ENCODE data around the gene ERGIC2.
"Not testable (repeated sequence)": the region's sequence is repeated elsewhere in the genome, so short reads cannot be mapped to it uniquely, and the experiment has no call there.

ERGIC2 gene

DNA sequence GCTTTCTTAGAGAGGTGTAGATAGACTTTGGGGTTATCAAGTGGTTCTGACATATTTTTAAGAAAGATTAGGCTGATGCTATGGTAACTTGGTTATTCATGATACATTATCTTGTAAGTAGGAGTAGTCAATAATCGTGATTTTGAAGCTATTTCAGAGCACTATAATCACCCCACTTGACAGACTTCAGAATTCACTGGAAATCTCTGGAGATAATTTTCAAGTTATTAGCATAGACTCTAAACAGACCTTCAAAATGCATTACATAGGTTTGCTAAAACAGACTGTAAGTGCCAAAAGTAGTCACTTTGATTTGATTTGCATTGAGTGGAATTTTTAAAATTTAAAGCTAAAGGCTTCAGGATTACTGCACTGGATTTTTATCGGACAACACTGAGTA is 74.3 kb downstream of the ERGIC2 start:
- no peak overlapping the region for H3K4me3 ChIP-seq (ENCODE audit: low read depth, low read length)
- TF ChIP-seq CTCF (IDR thresholded peaks at IDR 0.05; ENCODE audit: low read depth, low read length, missing control alignments), result no peak
- DNase-seq (ENCODE audit: low read depth), result no peak

DNA sequence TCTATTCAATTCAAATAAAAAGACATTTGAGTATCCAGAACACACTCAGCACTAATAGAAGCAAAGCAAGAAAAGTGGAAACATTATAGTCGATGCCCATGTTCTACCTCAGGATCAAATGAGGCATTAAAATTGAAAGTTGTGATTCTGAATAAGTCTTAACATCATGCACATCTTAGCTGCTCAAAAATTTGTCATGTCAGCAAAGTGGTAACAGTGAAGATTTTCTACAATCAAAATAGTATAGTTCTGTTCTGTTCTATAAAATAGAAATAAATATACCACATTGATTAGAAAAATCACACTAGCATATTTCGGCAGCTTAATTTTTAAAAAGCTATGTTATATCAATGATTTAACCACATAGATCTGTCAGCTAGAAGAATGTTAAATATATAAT is 74.7 kb downstream of the ERGIC2 start:
- no peak for TF ChIP-seq CTCF (IDR thresholded peaks at IDR 0.05; ENCODE audit: low read depth, low read length, missing control alignments)
- no peak overlapping the region for H3K4me3 ChIP-seq (ENCODE audit: low read depth, low read length)
- DNase-seq (ENCODE audit: low read depth), result no peak

GRCh38 chr12:29304388-29304787 is 76.6 kb downstream of the ERGIC2 start:
- no peak for TF ChIP-seq CTCF (IDR thresholded peaks at IDR 0.05; ENCODE audit: low read depth, low read length, missing control alignments)
- no peak overlapping the region for H3K4me3 ChIP-seq (ENCODE audit: low read depth, low read length)
- DNase-seq (ENCODE audit: low read depth), result no peak

DNA sequence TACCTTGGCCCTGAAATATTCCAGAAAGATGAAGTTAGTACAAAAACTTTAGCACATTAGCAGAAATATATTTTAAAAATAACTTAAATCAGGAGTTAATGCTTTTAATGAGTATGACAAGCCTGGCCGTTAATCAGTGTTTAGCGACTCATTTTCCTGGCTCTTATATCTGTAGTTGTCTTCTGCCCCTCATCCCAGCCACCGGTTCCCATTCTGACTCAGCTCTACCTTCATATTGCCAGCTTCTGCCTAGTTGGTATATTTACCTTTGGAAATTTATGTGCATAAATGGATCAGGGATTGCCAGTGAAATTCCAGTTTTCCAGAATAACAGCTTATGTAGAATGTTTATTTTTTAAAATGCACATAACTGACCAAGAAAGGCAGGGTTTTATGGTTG is 79.9 kb downstream of the ERGIC2 start:
- no peak for TF ChIP-seq CTCF (IDR thresholded peaks at IDR 0.05; ENCODE audit: low read depth, low read length, missing control alignments)
- no peak for DNase-seq (ENCODE audit: low read depth)

GRCh38 chr12:29299633-29300032 is 81.3 kb downstream of the ERGIC2 start:
- no peak overlapping the region for H3K4me3 ChIP-seq (ENCODE audit: low read depth, low read length)
- TF ChIP-seq CTCF (IDR thresholded peaks at IDR 0.05; ENCODE audit: low read depth, low read length, missing control alignments), result no peak
- no peak for DNase-seq (ENCODE audit: low read depth)

More for the DNA sequence above, 79.9 kb downstream of the ERGIC2 start:
- no peak overlapping the region for H3K4me3 ChIP-seq (ENCODE audit: low read depth, low read length)

DNA sequence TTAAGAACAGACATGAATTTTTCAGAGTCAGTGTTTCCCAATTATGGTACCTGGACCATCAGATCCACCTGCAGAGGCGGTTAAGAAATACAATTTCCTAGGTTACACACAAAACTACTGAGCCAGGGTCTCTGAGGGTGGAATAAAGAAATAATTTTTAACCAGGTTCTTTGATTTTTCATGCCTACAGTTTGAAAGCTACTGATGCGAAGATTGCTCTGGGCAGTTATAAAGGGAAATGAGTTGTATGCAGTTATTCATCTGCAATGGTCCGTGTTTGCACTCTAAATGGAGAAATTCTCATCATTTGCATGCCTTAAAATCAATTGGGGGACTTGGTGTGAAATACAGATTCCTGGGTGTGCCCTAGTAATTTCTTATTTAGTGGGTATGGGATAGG is 89.7 kb downstream of the ERGIC2 start:
- H3K4me3 ChIP-seq (ENCODE audit: low read depth, low read length), result no peak overlapping the region
- no peak for DNase-seq (ENCODE audit: low read depth)
- no peak for TF ChIP-seq CTCF (IDR thresholded peaks at IDR 0.05; ENCODE audit: low read depth, low read length, missing control alignments)

- not testable (repeated sequence) for DNase-seq (ENCODE audit: low read depth); H3K4me3 ChIP-seq (ENCODE audit: low read depth, low read length)
These were observed 90.5 kb downstream of the ERGIC2 start for GRCh38 chr12:29290475-29290874.

DNA sequence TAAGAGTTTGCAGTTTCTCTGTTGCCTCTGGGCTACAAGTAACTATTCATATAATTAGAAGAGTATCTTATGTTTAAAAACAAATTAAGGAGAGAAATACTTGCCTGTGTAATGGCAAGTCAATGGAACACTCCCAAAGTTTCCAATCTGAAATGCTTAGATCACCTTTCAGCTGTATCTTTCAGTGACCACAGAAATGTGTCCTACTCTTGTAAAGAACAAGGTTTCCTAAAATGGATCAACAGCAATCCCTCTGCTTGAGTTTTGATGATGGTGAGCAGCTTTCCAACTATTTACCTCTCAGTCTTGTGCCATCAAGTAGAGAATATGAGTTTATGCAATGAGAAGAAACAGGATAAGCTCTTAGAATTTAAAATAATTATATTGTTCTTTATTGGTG is 92.9 kb downstream of the ERGIC2 start:
- no peak overlapping the region for H3K4me3 ChIP-seq (ENCODE audit: low read depth, low read length)
- TF ChIP-seq CTCF (IDR thresholded peaks at IDR 0.05; ENCODE audit: low read depth, low read length, missing control alignments), result no peak
- DNase-seq (ENCODE audit: low read depth), result no peak
